Stimulated activated CD4-positive, alpha-beta T cell treated with anti-CD3 and anti-CD28 coated beads, TNF-alpha, amount 100 ng/mL, for 24 hours (primary cell): ENCODE results near the gene C1QTNF1.
"Not testable (repeated sequence)": the region's sequence is repeated elsewhere in the genome, so short reads cannot be mapped to it uniquely, and the experiment has no call there.

Experiments
- DNase-seq, 3 experiments: peaks; one replicate each; pipeline ENCODE4 v3.0.0-alpha.2; 2020; ENCODE audit warnings: low read depth in 3 of 3

Gene C1QTNF1

GRCh38 chr17:79005063-79005861 lies 18.7 kb upstream of the C1QTNF1 start:
- no peak for DNase-seq

GRCh38 chr17:79006046-79006445 lies 17.9 kb upstream of the C1QTNF1 start:
- no peak for DNase-seq

DNA sequence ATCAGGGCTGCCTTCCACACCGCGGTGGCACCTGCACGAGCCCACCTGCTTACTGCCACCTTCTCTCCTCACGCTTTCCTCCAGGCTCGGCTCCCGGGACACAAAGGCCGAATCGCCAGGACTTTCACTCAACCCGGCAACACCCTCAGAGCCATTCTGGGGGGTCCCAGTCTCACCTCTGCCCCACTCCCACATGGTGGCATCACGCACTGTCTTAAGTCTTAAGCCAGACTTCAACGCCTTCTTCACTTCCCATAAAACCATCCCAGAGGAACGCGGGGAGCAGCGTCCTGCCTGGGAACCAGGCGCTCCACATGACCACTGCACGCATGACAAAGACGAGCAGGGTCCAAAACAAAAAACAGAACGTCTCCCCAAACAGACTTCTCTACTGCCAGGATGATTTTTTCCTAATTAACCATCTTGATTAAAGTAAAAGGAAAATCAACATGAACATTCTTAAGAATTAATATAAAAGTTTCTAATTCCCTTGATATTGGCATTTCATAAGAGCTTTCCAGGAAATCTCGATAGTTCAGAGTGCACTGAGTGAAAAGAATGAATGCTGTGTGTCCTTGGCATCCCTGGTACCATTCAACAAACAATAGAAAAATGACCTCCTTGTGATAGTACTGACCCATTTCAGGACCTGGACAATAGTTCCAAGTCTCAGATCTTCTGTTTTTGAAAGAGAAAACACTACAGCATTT lies 17.0 kb upstream of the C1QTNF1 start:
- DNase-seq, result no peak

- DNase-seq, result no peak
Measured at GRCh38 chr17:79007504-79008381, 16.2 kb upstream of the C1QTNF1 start.

- no peak for DNase-seq
Measured at GRCh38 chr17:79008666-79009387, 15.1 kb upstream of the C1QTNF1 start.

GRCh38 chr17:79009397-79010303 lies 14.3 kb upstream of the C1QTNF1 start, which contains the start of gene CANT1:
Gene CANT1, minus strand, starts transcription at chr17:79009764. Its CDS starts 12,142 bp downstream, at chr17:78997622.
- DNase-seq, result peak; percentile 58 to 78 (median 62)

DNA sequence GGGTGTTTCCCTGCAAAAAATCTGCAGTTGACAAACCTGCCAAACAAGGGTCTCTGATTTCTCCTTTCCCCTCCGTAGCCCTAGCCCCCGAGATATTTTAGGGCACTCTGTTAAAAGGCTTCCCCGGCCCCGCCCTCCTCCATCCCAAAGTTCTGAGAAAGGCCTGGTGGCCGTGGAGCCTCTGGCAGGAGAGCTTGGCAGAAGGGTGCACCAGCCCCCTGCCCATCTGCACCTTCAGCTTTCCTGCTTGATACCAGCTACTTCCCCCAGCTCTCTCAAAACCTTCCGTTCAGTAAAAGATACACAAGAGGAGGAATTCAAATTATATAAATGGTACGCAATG lies 13.7 kb upstream of the C1QTNF1 start:
- no peak for DNase-seq

DNA sequence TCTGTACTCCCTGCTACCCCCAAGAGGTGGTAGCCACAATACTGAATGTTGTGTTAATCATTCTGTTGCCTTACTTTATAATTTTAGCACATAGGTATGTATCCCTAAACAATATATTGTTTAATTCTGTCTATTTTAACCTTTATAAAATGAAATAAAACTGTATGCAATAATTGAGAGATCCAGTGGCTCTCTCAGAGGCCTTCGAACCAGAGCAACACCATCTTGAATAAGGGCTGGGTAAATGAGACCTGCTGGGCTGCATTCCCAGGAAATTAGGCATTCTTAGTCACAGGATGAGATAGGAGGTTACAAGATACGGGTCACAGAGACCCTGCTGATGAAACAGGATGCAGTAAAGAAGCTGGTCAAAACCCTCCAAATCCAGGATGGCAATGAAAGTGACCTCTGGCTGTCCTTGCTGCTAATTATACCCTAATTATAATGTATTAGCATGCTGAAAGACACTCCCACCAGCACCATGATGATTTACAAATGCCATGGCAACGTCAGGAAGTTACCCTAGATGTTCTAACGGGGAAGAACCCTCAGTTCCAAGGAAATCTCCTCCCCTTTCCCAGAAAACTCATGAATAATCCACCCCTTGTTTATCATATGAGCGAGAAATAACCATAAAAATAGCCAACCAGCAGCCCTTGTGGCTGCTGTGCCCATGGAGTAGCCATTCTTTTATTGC lies 12.4 kb upstream of the C1QTNF1 start:
- no peak for DNase-seq

GRCh38 chr17:79012563-79013134 lies 11.3 kb upstream of the C1QTNF1 start:
- no peak for DNase-seq

DNA sequence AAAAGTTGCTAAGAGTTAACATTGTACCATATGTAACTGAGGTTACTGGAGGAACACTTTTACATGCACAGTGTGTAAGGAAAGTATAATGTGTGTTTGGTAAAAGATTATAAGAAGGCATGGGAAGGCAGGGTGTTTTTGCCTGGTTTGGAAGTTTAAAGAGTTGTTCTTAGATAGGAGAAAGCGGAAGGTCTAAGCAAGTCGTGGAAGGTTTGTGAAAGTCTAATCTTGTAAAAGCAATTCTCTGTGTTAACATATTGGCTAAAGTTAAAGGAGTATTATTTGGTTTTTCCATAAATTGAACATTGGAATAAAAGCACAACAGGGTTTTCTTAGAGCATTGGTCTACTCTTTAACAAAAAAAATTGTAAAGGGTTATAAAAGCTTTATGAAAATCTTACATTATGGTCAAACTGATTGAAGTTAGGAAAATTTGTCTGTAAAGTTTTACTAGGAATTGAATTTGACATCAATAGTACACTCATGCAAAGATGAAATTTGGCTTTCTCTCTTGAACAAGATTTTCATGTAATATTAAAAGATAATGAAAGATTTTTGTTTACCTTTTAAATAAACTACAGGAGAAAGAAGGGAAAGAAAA lies 9.7 kb upstream of the C1QTNF1 start:
- DNase-seq, result no peak

GRCh38 chr17:79017546-79018369 lies 6.2 kb upstream of the C1QTNF1 start:
- no peak for DNase-seq

GRCh38 chr17:79018370-79018695 lies 5.6 kb upstream of the C1QTNF1 start:
- no peak for DNase-seq

GRCh38 chr17:79019261-79019631 lies 4.7 kb upstream of the C1QTNF1 start:
- no peak for DNase-seq

GRCh38 chr17:79019632-79020584 lies 4.1 kb upstream of the C1QTNF1 start:
- DNase-seq, result peak in 2 of 3 experiments; percentile 15 to 43

DNA sequence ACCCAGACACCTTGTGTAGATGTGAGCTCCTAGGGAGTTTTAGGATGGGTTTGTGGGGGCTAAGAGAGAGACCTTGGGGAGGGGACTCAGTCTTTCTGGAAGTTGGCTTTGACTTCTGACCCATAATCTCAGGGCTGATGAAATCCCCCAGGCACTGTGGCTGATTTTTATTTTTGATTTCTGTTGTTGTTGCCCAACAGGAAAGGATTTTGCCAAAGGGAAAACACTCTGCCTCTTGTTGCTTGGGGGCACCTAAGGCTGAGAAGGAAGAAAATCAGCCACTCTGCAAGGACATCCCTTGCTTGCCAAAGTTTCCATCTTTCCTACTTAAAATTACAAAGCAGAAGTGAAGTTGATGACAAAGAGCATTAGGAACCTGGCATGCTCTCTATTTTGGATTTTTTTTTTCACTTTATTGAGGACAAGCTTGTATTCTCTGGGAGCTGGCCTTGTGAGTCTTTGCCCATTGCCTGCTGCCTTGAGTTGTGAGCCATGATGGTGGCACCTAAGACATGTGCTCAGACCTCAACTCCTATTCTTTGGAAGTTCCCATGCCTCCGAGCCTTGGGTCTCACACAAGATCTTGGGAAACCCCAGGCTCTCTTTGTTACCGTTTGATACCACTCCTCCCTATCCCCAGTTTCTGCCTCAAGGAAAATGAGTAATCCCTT lies 3.2 kb upstream of the C1QTNF1 start:
- DNase-seq, result no peak

DNA sequence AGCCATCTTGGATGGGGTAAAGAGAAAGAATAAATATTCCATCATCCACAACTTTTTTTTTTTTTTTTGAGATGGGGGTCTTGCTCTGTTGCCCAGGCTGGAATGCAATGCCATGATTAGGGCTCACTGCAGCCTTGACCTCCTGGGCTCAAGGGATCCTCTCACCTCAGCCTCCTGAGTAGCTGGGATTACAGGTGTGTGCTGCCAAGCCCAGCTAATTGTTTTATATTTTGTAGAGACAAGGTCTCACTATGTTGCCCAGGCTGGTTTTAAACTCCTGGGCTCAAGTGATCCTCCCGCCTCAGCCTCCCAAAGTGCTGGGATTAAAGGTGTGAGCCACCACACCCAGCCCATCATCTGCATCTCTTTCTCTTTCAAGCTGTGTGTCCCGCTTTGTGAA lies 2.0 kb upstream of the C1QTNF1 start:
- DNase-seq, result not testable (repeated sequence)
